ENCODE data around the gene CSH2.
"Not testable (repeated sequence)": the region's sequence is repeated elsewhere in the genome, so short reads cannot be mapped to it uniquely, and the experiment has no call there.

CSH2 gene

GRCh38 chr17:63894821-63895220 lies 21.3 kb upstream of the CSH2 start:
- DNase-seq = not testable (repeated sequence)

GRCh38 chr17:63894021-63894420 lies 20.5 kb upstream of the CSH2 start:
- DNase-seq = not testable (repeated sequence)

GRCh38 chr17:63892316-63893037 lies 19.0 kb upstream of the CSH2 start:
- DNase-seq = not testable (repeated sequence)

GRCh38 chr17:63889026-63889848 lies 15.8 kb upstream of the CSH2 start:
- peak; percentile 4 for DNase-seq

- not testable (repeated sequence) for DNase-seq
These were observed 11.6 kb upstream of the CSH2 start for GRCh38 chr17:63885119-63885518.

- not testable (repeated sequence) for DNase-seq
These were observed 9.2 kb upstream of the CSH2 start for GRCh38 chr17:63882626-63883126.

GRCh38 chr17:63881935-63882601 lies 8.6 kb upstream of the CSH2 start, which contains the start of gene GH2:
Gene GH2, minus strand, starts transcription at chr17:63881944. Its CDS starts 143 bp downstream, at chr17:63881801.
- DNase-seq = no peak

- DNase-seq = not testable (repeated sequence)
These were observed 7.9 kb upstream of the CSH2 start for GRCh38 chr17:63881337-63881736.

- DNase-seq = no peak
These were observed 7.2 kb upstream of the CSH2 start for GRCh38 chr17:63880706-63881105.

- not testable (repeated sequence) for DNase-seq
These were observed 4.9 kb upstream of the CSH2 start for GRCh38 chr17:63878413-63878812.

GRCh38 chr17:63874693-63875092 lies 1.2 kb upstream of the CSH2 start:
- not testable (repeated sequence) for DNase-seq

- DNase-seq = not testable (repeated sequence)
These were observed 667 bp upstream of the CSH2 start for GRCh38 chr17:63874061-63874626.

GRCh38 chr17:63871646-63872365 lies 1.7 kb downstream of the CSH2 start:
- not testable (repeated sequence) for DNase-seq

GRCh38 chr17:63870292-63870665 lies 3.2 kb downstream of the CSH2 start:
- DNase-seq = not testable (repeated sequence)

GRCh38 chr17:63869491-63870291 lies 3.8 kb downstream of the CSH2 start:
- DNase-seq = not testable (repeated sequence)

GRCh38 chr17:63866625-63867024 lies 6.9 kb downstream of the CSH2 start:
- DNase-seq = not testable (repeated sequence)

GRCh38 chr17:63859257-63859656 lies 14.2 kb downstream of the CSH2 start:
- DNase-seq = no peak

- DNase-seq = not testable (repeated sequence)
These were observed 17.1 kb downstream of the CSH2 start for GRCh38 chr17:63856425-63856824.

- no peak for DNase-seq
These were observed 18.3 kb downstream of the CSH2 start for GRCh38 chr17:63855185-63855584.

- DNase-seq = no peak
These were observed 18.8 kb downstream of the CSH2 start for GRCh38 chr17:63854709-63855108.

- DNase-seq = no peak
These were observed 20.2 kb downstream of the CSH2 start for GRCh38 chr17:63853260-63853659.

Data from NCI-H1092 (cell line).